ENCODE measurements around the gene ATL1. TPM values are rescaled to one million over a fixed set of nuclear protein-coding genes. Genes with fewer than 3 reads are reported as not detected.

ATL1 gene
- total and polyA plus RNA-seq, 2 of the 8 experiments (the other 6 are each of a cell fraction or from before 2014, with no cell fraction given) = 4.0 to 5.9 TPM

GRCh38 chr14:50677527-50678063 lies 117.7 kb downstream of the ATL1 start (continued):
- TF ChIP-seq CHD7 (IDR thresholded peaks at IDR 0.05; ENCODE audit: insufficient replicate concordance, low read length) = no peak
- no peak for TF ChIP-seq GTF2F1 (IDR thresholded peaks at IDR 0.05; ENCODE audit: borderline replicate concordance, low read depth, low read length)
- TF ChIP-seq JUND (IDR thresholded peaks at IDR 0.05; ENCODE audit: low read length) = no peak
- no peak for TF ChIP-seq SRF (IDR thresholded peaks at IDR 0.05; ENCODE audit: low read depth, low read length)
- TF ChIP-seq EGR1 (IDR thresholded peaks at IDR 0.05; ENCODE audit: borderline replicate concordance, low read depth, low read length) = no peak
- no peak for TF ChIP-seq EZH2 (IDR thresholded peaks at IDR 0.05; ENCODE audit: low read depth, low read length, severe bottlenecking)
- no peak for TF ChIP-seq ATF3 (IDR thresholded peaks at IDR 0.05; ENCODE audit: insufficient read depth, low read depth, low read length)
- no peak for TF ChIP-seq CBX5 (IDR thresholded peaks at IDR 0.05; ENCODE audit: low read depth, low read length)

Data from H1 (cell line).